NCI-H2029 (cell line): ENCODE data around the gene ARHGAP19.
A peak's percentile ranks its signal among the peaks of the same experiment; 100 is the strongest.

Source experiments
- DNase-seq: peaks from one replicate; lab custom pipeline; 2025; lab: John Stamatoyannopoulos, UW

ARHGAP19 gene

GRCh38 chr10:97228775-97229157 is 63.7 kb downstream of the ARHGAP19 start:
- no peak for DNase-seq

DNA sequence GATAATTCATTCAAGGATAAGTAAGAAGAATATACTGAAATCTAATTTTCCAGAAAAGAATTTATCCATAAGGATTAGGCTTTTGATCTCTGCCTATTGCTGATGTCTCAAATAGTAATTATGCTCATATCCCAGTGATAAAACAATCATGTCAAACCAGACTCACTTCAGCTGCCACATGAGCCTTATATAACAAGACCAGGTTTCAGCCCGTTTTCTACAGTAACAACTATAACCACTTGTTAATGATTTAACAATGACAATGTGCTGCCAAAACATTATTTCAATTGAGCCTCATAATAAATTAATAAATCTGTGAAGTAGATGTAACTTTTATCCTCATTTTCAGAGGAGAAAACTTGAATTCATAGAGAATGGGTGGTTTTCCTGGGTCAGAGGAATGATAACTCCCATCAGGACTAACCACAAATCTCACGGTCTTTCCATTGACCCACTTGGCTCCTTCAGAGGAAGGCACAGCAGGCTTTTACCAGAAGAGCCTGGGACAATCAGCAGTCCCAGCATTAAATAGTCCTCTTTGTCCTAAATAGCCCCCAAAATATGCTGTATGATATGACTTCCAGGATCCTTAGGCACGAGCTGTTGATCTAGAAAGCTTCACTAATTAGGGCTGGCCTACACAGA is 64.2 kb downstream of the ARHGAP19 start:
- DNase-seq: no peak

DNA sequence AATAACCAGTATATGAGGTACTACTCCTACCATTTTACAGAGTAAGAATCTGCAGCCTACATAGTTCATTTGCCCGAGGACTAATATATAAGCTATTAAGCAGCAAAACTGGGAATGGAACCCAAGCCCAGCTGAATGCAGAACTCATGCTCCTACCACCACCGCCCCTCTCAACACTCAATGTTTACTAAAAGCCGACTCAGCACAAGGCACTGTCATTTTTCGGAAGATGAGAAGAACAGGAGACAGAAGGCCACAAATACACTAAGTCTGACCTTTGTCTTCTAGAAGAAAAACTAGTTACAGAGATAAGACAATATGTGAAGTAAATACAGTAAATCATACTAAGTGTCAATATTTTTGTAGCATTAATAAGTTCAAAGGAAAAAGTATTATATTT is 66.0 kb downstream of the ARHGAP19 start:
- DNase-seq: no peak

DNA sequence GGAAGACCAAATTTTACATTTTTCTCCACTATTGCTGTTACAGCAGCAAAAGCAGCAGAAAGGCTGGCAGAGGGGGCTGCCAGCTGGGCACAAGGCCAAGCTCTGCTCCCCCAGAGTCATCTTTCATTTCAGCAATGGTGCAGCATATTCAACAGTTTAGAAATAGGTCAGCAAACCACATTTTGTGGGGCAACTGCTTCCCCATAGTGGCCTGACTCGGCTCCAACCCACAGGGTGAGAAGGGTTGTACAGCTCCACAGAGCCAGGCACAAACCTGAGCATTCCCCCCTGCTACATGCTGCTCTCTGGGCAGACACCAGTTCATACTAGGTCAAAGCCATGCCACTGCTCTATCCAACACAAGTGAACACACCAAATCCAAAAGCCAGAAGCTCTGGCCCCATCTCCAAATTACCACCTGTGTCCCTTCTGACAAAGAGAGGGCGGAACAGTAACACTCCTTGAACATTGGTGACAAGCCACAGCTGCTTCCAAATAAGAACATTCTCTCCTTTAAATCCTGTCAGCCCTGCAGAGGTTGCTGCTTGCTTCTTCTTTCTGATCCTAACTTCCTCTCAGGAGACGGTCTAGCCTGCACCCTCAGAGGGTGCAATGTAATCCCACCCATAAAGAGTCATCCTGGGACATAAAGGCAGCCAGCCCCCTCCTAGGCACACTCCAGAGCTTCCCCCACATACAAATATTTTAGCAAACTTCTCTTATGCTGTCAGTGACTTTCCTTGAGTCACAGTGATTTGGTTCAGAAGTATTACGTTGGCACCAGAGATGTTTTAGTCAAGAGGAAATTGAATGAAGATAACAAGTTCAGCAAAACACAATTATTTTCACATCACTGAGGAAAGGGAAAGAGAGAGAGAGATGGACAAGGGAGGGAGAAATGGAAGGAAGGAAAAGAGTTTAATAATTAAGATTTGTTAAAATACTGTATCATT is 67.7 kb downstream of the ARHGAP19 start:
- no peak for DNase-seq

DNA sequence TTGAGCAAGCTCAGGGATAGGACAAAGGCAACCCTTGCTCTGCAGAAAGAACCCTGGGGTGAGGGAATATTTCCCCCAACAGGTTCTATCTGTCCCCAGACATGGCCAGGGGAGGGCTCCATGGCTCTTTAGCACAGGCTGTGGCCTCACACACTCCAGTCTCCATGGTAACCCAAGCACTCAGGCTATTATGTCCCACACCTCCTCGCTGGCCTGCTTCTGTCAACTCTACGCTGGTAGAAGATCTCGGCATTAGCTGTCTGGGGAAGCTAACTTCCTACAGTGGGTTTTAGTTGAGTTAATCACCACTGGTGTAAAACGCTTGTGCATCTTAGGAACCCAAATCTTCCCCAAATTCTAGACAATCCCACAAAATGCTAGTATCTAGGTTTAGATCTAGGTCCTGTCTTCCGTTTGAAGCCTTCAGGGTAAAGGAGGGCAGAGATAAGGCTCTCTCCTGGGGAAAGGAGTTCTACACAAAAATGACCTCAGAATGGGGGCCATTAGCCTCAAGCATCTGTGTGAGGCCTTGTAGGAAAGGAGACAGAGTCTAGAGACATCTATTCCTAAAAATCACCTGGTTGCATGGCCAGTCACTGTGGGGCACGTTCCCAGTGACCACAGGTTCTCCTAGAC is 70.0 kb downstream of the ARHGAP19 start:
- no peak for DNase-seq

DNA sequence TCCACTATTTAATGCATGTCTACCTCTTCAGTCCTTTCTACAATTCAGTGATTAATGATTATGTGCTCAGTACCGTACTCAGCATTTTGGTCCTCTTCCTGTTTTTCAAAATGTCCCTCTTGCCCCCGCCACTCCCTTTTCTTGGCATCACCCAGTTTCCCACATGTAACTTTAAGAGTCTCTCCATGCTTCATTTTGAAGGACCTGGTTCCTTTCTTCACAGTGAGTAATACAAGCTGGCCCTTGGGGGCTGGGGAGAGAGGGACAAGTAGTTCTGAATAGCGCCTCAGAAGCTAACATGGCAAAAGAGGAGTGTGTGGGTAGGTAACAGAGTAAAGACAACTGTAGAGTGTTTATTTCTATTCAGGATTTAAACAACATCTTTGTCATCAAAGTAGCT is 72.1 kb downstream of the ARHGAP19 start:
- no peak for DNase-seq

GRCh38 chr10:97217299-97217698 is 75.1 kb downstream of the ARHGAP19 start:
- no peak for DNase-seq

GRCh38 chr10:97215619-97216260 is 76.7 kb downstream of the ARHGAP19 start:
- DNase-seq: no peak

GRCh38 chr10:97213431-97213830 is 79.0 kb downstream of the ARHGAP19 start:
- DNase-seq: no peak

DNA sequence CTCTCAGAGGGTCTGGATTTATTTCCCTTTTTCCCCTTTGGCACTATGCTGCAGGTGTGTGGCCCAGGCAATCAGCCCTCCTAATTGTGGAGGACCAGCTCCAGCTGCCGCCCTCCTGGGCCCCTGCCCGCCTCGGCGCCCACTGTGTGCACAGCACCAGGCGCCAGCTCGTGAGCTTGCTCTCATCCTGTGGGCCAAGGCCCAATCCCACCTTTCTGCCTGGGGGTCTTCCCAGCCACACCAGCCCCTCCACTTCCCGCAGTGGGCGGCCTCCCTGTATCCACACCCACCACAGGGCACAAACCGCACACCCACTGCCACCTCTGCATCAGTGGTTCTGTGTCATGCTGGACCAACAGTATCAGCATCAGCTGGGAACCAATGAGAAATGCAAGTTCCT is 81.2 kb downstream of the ARHGAP19 start:
- DNase-seq: no peak

GRCh38 chr10:97210543-97210960 is 81.9 kb downstream of the ARHGAP19 start:
- no peak for DNase-seq

GRCh38 chr10:97207756-97208346 is 84.6 kb downstream of the ARHGAP19 start:
- no peak for DNase-seq

DNA sequence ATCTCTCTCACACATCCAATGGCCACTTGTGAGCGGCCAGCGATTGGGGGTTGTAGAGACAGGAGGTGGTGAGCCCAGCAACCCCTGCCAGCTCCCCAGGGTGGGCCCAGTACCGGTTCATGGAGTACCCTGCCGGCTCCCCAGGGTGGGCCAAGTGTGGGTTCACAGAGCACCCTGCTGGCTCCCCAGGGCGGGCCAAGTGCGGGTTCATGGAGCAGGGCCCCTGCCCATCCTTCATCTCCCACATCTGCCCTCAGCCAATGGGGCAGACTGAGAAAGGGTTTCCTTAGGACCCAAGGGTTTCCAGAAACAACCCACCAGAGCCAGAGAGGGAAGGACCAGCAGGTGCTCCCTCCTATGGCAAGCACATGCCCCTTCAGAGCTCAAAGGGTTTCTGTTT is 85.3 kb downstream of the ARHGAP19 start:
- no peak for DNase-seq

GRCh38 chr10:97204826-97205679 is 87.4 kb downstream of the ARHGAP19 start:
- DNase-seq: no peak

DNA sequence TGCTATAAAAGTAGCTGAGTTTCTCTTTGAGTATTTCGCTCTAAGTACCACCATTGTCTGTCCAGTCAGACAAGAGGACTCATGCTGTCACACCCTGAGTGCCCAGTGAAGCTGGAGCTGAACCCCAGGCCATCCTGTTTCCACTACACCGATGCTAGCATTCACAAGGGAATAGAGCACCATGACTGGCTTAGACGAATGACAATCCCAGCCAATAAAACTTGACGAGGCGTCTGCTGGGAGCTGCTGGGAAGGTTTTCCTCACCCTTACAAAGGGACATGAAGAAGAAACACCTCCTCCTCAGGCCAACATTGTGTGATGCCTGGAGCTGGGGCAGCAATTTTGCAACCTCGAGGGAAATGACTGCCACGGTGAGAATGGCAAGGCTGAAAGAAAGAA is 89.2 kb downstream of the ARHGAP19 start:
- DNase-seq: no peak

DNA sequence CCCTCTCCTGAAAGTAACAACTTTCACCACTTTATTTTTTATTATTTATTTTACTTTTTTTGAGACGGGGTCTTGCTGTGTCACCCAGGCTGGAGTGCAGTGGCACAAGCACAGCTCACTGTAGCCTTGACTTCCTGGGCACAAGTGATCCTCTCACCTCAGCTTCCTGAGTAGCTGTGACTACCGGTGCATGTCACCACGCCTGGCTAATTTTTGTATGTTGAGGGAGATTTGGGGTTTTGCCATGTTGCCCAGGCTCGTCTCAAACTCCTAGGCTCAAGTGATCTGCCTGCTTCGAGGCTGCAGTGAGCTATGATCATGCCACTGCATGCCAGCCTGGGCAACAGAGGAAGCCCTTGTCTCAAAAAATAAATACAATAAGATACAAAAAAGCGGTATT is 91.8 kb downstream of the ARHGAP19 start:
- DNase-seq: peak; percentile 23

DNA sequence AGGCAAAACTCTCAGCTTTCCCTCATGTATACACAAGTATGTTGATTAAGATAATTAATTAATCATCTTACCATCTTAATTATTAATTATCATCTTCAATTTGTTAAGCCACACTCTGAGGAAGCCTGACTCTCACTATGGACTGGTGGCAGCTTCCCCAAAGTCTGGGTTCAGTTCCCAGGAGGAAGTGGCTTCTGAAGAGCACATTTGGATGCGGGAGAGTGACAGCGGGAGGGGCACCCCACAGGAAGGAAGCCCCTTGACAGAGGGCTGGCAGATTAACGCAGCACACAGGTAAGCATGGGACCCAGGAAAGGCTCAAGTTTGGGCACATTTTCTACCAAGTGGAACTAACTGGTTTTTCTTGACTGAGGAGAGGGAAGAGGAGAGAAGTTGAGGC is 93.3 kb downstream of the ARHGAP19 start:
- no peak for DNase-seq

GRCh38 chr10:97197030-97197500 is 95.4 kb downstream of the ARHGAP19 start:
- no peak for DNase-seq

DNA sequence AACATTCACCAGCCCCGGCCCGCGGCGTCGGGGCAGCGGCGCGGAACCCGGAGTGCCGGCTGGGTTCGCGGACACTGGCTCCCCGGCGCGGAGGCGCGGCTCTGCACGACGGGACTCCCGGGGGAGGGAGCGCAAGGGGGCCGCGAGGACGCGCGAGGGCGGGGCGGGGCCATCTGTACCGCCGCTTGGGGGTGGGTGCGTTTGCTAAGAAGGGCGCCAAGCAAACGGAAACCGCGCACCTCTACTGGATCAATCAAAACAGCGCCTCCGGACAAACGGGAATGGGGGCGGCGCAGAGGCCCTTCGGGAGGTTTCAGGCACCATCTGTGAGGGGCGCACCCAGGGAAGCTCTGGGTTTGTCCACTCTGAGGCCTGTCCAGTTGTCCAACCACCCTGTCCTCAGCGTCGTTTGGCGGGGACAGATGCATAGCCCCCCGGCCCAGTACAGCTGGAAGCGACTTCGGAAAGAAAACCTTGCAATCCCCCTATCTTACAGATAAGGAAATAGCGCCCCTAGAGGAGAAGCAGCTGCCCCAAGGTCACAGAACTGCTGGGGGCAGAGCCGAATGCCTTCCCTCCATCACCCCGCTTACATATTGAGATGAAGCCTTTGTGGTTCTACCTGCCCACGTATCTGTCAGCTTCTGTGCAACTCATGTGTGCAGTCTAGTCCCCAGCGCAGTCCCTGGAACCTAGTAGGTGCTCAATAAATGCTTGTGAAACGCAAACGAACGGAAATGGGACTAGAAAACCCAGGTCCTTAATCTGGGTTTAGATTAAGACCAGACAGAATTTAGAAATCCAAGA is 96.0 kb downstream of the ARHGAP19 start:
- DNase-seq: peak; percentile 29

DNA sequence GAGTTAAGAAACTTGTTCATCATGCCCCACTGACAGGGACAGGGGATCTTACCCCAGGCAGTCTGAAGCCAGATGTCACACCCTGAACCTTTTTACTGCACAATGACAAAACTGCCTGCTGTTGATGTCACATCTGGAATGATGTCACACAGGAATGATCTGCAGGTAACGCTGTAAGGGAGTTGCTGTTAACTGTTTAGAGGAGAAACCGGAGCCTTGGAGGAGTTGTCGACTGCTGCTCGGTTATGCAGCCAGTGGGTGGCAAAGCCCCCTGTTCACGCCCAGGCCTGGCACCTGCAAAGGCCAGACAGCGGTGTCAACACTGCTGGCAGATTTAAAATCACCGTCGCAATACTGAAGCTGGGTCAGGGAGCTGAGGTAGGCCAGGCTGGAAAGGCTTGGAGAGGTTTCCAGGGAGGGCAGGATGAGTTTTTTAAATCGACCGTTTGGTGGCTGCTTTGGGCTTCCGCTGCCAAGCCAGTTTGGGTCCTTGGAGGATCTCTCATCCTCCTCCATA is 96.7 kb downstream of the ARHGAP19 start:
- no peak for DNase-seq
